Measurements from ENCODE around the gene NREP. TPM values are rescaled to one million over a fixed set of nuclear protein-coding genes. Genes with fewer than 3 reads are reported as not detected.
A peak's percentile ranks its signal among the peaks of the same experiment; 100 is the strongest.

NREP gene
- total RNA-seq, 1 donor from 2014 or later = 462 TPM

- Mint-ChIP-seq H3K4me1 (ENCODE audit: unreplicated experiment) (peaks cover 25% of the 10 kb centered on the region), H3K27ac (peak overlapping the region; percentile 94), H3K36me3 (peaks cover 30% of the 10 kb centered on the region), H3K4me3 (peak overlapping the region; percentile 91), H3K27me3 (no peaks in the 10 kb centered on the region), H3K9me3 (no peaks in the 10 kb centered on the region)
- TF ChIP-seq, protein P1, sequence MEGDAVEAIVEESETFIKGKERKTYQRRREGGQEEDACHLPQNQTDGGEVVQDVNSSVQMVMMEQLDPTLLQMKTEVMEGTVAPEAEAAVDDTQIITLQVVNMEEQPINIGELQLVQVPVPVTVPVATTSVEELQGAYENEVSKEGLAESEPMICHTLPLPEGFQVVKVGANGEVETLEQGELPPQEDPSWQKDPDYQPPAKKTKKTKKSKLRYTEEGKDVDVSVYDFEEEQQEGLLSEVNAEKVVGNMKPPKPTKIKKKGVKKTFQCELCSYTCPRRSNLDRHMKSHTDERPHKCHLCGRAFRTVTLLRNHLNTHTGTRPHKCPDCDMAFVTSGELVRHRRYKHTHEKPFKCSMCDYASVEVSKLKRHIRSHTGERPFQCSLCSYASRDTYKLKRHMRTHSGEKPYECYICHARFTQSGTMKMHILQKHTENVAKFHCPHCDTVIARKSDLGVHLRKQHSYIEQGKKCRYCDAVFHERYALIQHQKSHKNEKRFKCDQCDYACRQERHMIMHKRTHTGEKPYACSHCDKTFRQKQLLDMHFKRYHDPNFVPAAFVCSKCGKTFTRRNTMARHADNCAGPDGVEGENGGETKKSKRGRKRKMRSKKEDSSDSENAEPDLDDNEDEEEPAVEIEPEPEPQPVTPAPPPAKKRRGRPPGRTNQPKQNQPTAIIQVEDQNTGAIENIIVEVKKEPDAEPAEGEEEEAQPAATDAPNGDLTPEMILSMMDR (conservative IDR thresholded peaks at IDR 0.05) = no peak
- DNase-seq (ENCODE audit: extremely low spot score, unreplicated experiment) = no peak
These were observed 1.0 kb downstream of the NREP start for GRCh38 chr5:111755942-111756381.

DNA sequence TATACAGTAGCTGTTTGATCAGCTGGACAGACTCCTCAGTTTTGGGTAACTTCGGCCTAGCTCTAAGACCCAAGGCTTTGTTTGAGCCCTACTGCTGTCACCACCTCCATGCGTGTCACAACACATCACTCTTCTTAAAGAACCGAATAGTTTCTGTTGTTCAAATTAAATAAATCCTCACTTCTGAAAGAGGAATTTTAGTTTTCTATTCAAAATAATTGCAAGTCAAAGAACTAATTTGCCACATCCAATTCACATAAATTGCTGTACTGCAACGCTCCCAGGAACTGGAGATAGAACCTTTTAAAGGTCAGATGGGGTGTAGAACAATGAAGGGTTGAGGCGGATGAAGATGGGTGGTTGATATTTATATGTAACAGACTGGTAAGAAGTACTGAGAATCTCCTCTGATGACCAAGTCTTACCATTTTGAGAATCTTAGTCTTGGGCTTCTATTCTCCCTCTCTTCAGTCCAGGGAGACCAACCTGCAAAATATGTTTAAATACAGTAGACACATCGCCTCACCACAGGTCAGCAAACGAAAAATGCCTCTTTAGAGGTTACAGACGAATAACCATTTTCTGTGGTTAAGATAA lies 1.6 kb downstream of the NREP start:
- Mint-ChIP-seq H3K9me3 (no peaks in the 10 kb centered on the region), H3K36me3 (peaks cover 32% of the 10 kb centered on the region), H3K27ac (peak overlapping the region; percentile 94)

DNA sequence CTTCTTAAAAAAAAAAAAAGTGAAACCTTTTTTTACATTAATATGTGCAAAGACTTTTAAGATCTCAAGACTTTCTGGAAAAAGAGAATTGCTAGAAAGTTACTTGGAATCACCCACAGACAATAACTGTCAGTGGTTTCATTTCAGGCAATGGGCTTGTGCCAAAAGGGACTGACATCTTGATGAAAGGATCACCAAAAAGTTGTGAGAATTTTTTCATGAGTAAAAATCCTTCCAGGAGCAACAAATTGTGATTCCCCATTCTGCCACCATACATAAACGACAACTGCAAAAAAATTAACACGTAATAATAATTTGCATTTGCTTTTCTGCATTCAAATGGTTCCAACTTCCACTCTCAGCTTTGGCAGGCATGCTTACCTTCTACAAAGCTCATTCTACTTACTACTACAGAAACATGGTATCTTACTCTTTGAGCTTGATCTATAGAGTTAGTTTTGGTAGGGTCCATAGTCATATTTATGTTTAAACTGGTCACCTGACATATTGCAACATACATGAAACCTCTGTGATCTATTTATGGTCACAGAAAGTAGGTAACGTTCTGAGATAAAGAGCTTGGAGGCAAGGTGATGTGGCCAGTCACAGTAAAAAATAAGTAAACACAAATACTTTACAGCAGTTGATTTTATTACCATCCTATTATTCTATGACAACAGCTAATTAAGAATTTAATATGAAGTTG lies 3.0 kb downstream of the NREP start:
- H3K36me3 Mint-ChIP-seq = peaks cover 46% of the 10 kb centered on the region
- H3K27ac Mint-ChIP-seq = no peak overlapping the region
- H3K4me3 Mint-ChIP-seq = peak overlapping the region; percentile 79
- H3K9me3 Mint-ChIP-seq = no peaks in the 10 kb centered on the region
- peaks cover 31% of the 10 kb centered on the region for H3K4me1 Mint-ChIP-seq (ENCODE audit: unreplicated experiment)
- no peak for DNase-seq (ENCODE audit: extremely low spot score, unreplicated experiment)
- no peaks in the 10 kb centered on the region for H3K27me3 Mint-ChIP-seq
- TF ChIP-seq, protein P1 (conservative IDR thresholded peaks at IDR 0.05) = no peak

More for the DNA sequence above, 1.6 kb downstream of the NREP start:
- H3K27me3 Mint-ChIP-seq = no peaks in the 10 kb centered on the region
- TF ChIP-seq, protein P1 (conservative IDR thresholded peaks at IDR 0.05) = no peak
- peaks cover 24% of the 10 kb centered on the region for H3K4me1 Mint-ChIP-seq (ENCODE audit: unreplicated experiment)
- peak overlapping the region; percentile 91 for H3K4me3 Mint-ChIP-seq
- no peak for DNase-seq (ENCODE audit: extremely low spot score, unreplicated experiment)

DNA sequence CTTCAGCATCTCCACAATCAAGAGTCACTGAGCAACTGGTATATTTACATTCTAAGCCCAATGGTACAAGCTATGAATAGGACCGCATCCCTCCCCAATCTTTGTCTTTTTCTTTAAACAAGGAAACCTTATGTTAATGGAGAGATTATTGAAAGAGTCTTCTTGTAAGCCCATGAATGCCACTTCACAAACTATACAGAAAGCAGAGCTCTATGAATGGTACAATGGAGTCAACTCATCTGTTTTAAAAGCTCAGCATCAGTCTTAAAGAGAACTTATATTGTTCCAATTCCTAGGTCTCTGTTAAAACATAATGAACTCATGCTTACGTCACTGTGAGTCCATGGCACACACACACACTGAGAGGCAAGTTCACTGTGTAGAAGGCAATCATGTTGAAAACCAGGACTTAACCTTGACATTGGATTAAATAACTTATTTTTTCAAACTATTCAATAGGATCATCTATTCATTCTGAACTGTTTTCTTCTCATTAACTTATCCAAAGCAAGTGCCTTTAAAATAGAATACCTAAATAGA lies 4.5 kb downstream of the NREP start:
- Mint-ChIP-seq H3K36me3 (peaks cover 58% of the 10 kb centered on the region), H3K4me1 (ENCODE audit: unreplicated experiment) (peaks cover 37% of the 10 kb centered on the region)
- DNase-seq (ENCODE audit: extremely low spot score, unreplicated experiment) = no peak

DNA sequence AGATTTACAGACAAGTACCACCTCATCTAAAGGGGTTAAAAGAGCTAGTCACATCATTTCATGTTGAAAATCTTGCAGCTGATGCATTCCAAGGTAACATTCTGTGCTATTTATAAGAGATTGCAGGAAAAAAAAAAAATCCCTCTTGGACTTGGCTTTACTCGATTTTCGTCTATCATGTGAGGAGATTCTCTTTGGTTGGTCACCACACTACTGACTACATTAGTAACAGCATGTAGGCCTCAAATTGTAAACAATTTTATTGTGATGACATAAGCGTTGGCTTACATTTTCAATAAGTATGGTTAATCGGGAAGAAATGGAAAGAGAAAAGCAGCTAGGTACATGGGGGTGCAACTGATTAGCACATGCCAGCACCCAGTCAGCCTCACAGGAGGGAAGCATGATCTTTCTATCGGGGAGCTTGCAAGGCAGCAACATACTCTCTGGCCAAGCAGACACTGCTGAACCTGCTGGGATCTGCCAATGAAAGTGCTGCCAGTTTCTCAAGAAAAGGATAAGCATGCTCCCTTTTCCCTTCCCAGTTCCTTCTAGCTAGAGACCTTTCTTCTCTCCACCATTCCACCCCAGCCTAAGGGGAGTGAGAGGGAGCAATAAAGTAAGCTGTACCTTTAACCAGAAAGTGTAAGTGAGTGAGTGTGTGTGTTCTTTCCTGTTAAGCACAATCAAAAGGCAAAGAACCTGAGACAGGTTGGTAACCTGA lies 7.5 kb downstream of the NREP start:
- no peak overlapping the region for H3K4me3 Mint-ChIP-seq
- peaks cover 59% of the 10 kb centered on the region for H3K4me1 Mint-ChIP-seq (ENCODE audit: unreplicated experiment)
- H3K9me3 Mint-ChIP-seq = no peaks in the 10 kb centered on the region
- DNase-seq (ENCODE audit: extremely low spot score, unreplicated experiment) = no peak
- TF ChIP-seq, protein P1 (conservative IDR thresholded peaks at IDR 0.05) = no peak
- H3K36me3 Mint-ChIP-seq = peaks cover 63% of the 10 kb centered on the region
- H3K27ac Mint-ChIP-seq = no peak overlapping the region
- H3K27me3 Mint-ChIP-seq = no peaks in the 10 kb centered on the region

More for the DNA sequence above, 4.5 kb downstream of the NREP start:
- TF ChIP-seq, protein P1 (conservative IDR thresholded peaks at IDR 0.05) = no peak
- Mint-ChIP-seq H3K4me3 (peak overlapping the region; percentile 60), H3K9me3 (no peaks in the 10 kb centered on the region), H3K27me3 (no peaks in the 10 kb centered on the region), H3K27ac (no peak overlapping the region)

Data from type B pancreatic cell (in vitro differentiated cells).